Panc1 (cell line): ENCODE data around the gene FBXW8. TPM values are rescaled to one million over a fixed set of nuclear protein-coding genes. Genes with fewer than 3 reads are reported as not detected.

Experiments used
- total RNA-seq: library from RNA; stranded (reverse); gene quantifications from one replicate; pipeline ENCODE4 v1.2.1, GENCODE V29; 2021; ENCODE audit not compliant: unreplicated experiment

FBXW8 gene
- total RNA-seq, 1 experiment from 2014 or later, result 18.0 TPM

Other genes starting within 250 kb of the FBXW8 start
- gene SPRING1, start 172.9 kb upstream of the FBXW8 start, total RNA-seq, result 71.1 TPM
- 12.3 TPM for gene RNFT2, start 172.6 kb upstream of the FBXW8 start, total RNA-seq
- 0.44 TPM for gene HRK, start 29.5 kb upstream of the FBXW8 start, total RNA-seq
- gene TESC, start 188.5 kb downstream of the FBXW8 start, total RNA-seq, result 0.95 TPM